Measurements from ENCODE around the gene ZNF362. TPM values are rescaled to one million over a fixed set of nuclear protein-coding genes. Genes with fewer than 3 reads are reported as not detected.

The ZNF362 gene
- total RNA-seq, 2 donors from 2014 or later, result 27.4 to 41.5 TPM

- no peak overlapping the region for H3K27ac Mint-ChIP-seq
- WGBS, 2 experiments (ENCODE audit: insufficient coverage in 1 of 2, insufficient read length in 1 of 2), result 97 to 100% methylated on average over 3 to 5 of the region's 5 CpGs
- Histone ChIP-seq H3K9ac (ENCODE audit: extremely low read depth, low read length, poor library complexity, severe bottlenecking) (no peak overlapping the region), H3K4me1 (ENCODE audit: control insufficient read depth, insufficient read depth, low read length) (no peaks in the 10 kb centered on the region), H3K4me3 (ENCODE audit: low read length) (no peak overlapping the region), H3K27me3 (ENCODE audit: control insufficient read depth, insufficient read depth, low read length, poor library complexity, severe bottlenecking) (no peaks in the 10 kb centered on the region), H3K9me3 (ENCODE audit: control insufficient read depth, low read length) (peaks cover 14% of the 10 kb centered on the region), H3K36me3 (ENCODE audit: control insufficient read depth, insufficient read depth, low read length) (peaks cover 45% of the 10 kb centered on the region), H3K27ac (ENCODE audit: low read depth, low read length) (no peak overlapping the region)
- TF ChIP-seq CTCF (conservative IDR thresholded peaks at IDR 0.05), result no peak
- H3K36me3 Mint-ChIP-seq (ENCODE audit: low read depth), result peaks cover 61% of the 10 kb centered on the region
- no peaks in the 10 kb centered on the region for H3K4me1 Mint-ChIP-seq
- H3K9me3 Mint-ChIP-seq, result peaks cover 4% of the 10 kb centered on the region
- peaks cover 26% of the 10 kb centered on the region for H3K27me3 Mint-ChIP-seq (ENCODE audit: insufficient read depth)
- H3K4me3 Mint-ChIP-seq, result no peak overlapping the region
- DNase-seq, result no peak
Observed at GRCh38 chr1:33300673-33301072, 44.4 kb downstream of the ZNF362 start.

DNA sequence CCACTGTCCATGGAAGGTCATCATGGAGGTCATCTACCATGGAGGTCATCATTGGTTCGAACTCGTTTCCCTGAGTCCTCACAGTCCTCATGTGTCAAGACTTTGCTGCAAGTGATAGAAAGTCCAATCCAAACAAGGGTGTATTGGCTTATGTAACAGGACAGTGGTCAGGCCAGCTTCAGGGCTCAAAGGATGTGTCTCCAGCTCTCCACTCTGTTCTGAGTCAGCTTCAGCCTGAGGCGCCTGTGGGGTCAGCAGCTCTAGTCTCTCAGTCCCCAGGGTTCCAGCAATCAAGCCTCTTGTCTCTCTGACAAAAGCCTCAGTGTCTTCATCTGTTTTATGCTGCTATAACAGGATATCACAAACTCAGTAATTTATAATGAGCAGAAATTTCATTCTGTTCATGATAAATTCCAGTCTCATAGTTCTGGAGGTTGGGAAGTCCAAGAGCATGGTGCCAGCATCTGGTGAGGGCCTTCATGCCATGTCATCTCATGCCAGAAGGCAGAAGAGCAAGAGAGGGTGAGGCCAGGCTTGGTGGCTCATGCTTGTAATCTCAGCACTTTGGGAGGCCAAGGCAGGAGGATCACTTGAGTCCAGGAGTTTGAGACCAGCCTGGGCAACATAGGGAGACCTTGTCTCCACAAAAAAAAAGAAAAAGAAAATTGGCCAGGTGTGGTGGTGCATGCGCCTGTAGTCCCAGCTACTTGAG is 45.1 kb downstream of the ZNF362 start:
- WGBS, 2 experiments (ENCODE audit: insufficient coverage in 1 of 2, insufficient read length in 1 of 2), result 95 to 97% methylated on average over 4 of the region's 4 CpGs
- Mint-ChIP-seq H3K36me3 (ENCODE audit: low read depth) (peaks cover 53% of the 10 kb centered on the region), H3K27ac (no peak overlapping the region), H3K9me3 (peaks cover 4% of the 10 kb centered on the region), H3K4me3 (no peak overlapping the region), H3K4me1 (peaks cover 3% of the 10 kb centered on the region), H3K27me3 (ENCODE audit: insufficient read depth) (peaks cover 34% of the 10 kb centered on the region)
- no peaks in the 10 kb centered on the region for H3K4me1 ChIP-seq (ENCODE audit: control insufficient read depth, insufficient read depth, low read length)
- no peak overlapping the region for H3K9ac ChIP-seq (ENCODE audit: extremely low read depth, low read length, poor library complexity, severe bottlenecking)
- H3K27me3 ChIP-seq (ENCODE audit: control insufficient read depth, insufficient read depth, low read length, poor library complexity, severe bottlenecking), result no peaks in the 10 kb centered on the region
- H3K27ac ChIP-seq (ENCODE audit: low read depth, low read length), result no peak overlapping the region
- no peak for DNase-seq
- H3K4me3 ChIP-seq (ENCODE audit: low read length), result no peak overlapping the region
- TF ChIP-seq CTCF (conservative IDR thresholded peaks at IDR 0.05), result no peak
- H3K9me3 ChIP-seq (ENCODE audit: control insufficient read depth, low read length), result peaks cover 14% of the 10 kb centered on the region
- peaks cover 38% of the 10 kb centered on the region for H3K36me3 ChIP-seq (ENCODE audit: control insufficient read depth, insufficient read depth, low read length)

GRCh38 chr1:33302325-33302724 is 46.0 kb downstream of the ZNF362 start:
- no peak overlapping the region for H3K27ac ChIP-seq (ENCODE audit: low read depth, low read length)
- 96 to 100% methylated on average over 1 of the region's 1 CpG for WGBS, 2 experiments (ENCODE audit: insufficient coverage in 1 of 2, insufficient read length in 1 of 2)

More at GRCh38 chr1:33302325-33302724, 46.0 kb downstream of the ZNF362 start:
- no peak for DNase-seq
- H3K36me3 Mint-ChIP-seq (ENCODE audit: low read depth), result peaks cover 44% of the 10 kb centered on the region
- no peaks in the 10 kb centered on the region for H3K27me3 ChIP-seq (ENCODE audit: control insufficient read depth, insufficient read depth, low read length, poor library complexity, severe bottlenecking)
- H3K27ac Mint-ChIP-seq, result no peak overlapping the region
- peaks cover 4% of the 10 kb centered on the region for H3K9me3 Mint-ChIP-seq
- peaks cover 42% of the 10 kb centered on the region for H3K27me3 Mint-ChIP-seq (ENCODE audit: insufficient read depth)
- peaks cover 35% of the 10 kb centered on the region for H3K36me3 ChIP-seq (ENCODE audit: control insufficient read depth, insufficient read depth, low read length)
- TF ChIP-seq CTCF (conservative IDR thresholded peaks at IDR 0.05), result no peak
- H3K9me3 ChIP-seq (ENCODE audit: control insufficient read depth, low read length), result peaks cover 14% of the 10 kb centered on the region
- peaks cover 3% of the 10 kb centered on the region for H3K4me1 Mint-ChIP-seq
- H3K4me3 ChIP-seq (ENCODE audit: low read length), result no peak overlapping the region
- no peak overlapping the region for H3K9ac ChIP-seq (ENCODE audit: extremely low read depth, low read length, poor library complexity, severe bottlenecking)
- H3K4me3 Mint-ChIP-seq, result no peak overlapping the region
- H3K4me1 ChIP-seq (ENCODE audit: control insufficient read depth, insufficient read depth, low read length), result no peaks in the 10 kb centered on the region
